ENCODE data around the gene BICD2. TPM values are rescaled to one million over a fixed set of nuclear protein-coding genes. Genes with fewer than 3 reads are reported as not detected.

Gene BICD2
- total and polyA plus RNA-seq, 2 of the 8 experiments (the other 6 are each of a cell fraction or from before 2014, with no cell fraction given): 6.6 to 22.8 TPM

DNA sequence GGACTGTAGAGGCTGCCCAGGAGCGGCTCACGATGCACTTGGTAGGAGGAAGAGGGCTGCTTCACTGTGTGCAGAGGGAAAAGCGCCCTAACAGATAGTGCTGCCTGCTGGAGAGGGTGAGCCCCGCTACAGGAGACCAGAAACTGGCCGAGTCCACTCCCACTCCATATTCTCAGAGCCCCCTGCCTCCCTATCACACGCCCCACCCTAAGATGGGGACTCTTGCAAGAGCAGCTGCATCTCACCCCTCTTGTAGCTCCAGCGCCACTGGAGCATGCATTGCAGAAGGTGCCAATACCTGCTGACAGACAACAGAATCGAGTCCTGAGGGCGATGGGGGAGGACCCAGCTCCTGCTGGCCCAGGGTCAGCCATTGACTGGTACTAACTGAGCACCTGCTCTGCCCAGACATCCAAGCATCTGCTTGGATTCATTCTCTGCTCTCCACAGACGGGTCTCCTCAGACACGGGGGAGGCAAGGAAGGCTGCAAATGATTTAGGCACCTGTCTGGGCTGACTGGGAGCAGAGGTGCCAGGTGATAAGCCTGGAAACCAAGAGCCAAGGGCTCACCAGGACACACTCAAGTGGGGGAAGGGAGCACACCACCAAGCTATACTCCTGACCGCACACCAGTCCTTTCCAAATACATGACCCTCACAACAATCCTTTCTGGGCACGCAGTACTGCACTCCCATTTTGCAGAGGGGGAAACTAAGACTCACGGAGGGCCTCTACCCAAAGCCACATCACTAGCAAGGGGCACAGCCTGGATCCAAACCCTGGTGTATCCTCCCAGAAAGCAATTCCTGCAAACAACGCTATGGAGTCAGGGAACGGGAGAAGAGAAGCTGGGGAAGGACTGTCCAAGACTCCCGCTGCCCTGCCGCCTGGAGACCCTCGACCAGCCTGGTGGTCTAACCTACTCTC, 1.6 kb downstream of the BICD2 start (continued):
- TF ChIP-seq, protein P1, sequence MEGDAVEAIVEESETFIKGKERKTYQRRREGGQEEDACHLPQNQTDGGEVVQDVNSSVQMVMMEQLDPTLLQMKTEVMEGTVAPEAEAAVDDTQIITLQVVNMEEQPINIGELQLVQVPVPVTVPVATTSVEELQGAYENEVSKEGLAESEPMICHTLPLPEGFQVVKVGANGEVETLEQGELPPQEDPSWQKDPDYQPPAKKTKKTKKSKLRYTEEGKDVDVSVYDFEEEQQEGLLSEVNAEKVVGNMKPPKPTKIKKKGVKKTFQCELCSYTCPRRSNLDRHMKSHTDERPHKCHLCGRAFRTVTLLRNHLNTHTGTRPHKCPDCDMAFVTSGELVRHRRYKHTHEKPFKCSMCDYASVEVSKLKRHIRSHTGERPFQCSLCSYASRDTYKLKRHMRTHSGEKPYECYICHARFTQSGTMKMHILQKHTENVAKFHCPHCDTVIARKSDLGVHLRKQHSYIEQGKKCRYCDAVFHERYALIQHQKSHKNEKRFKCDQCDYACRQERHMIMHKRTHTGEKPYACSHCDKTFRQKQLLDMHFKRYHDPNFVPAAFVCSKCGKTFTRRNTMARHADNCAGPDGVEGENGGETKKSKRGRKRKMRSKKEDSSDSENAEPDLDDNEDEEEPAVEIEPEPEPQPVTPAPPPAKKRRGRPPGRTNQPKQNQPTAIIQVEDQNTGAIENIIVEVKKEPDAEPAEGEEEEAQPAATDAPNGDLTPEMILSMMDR (IDR thresholded peaks at IDR 0.05; ENCODE audit: control extremely low read depth in 1 of 3, insufficient read depth in 1 of 3, low read depth in 1 of 3, low read length in 3 of 3): no peak
- no peak for TF ChIP-seq MAFK (IDR thresholded peaks at IDR 0.05; ENCODE audit: low read depth, low read length)
- no peak for TF ChIP-seq SP2 (IDR thresholded peaks at IDR 0.05; ENCODE audit: low read length)
- TF ChIP-seq JUN (IDR thresholded peaks at IDR 0.05; ENCODE audit: low read depth, low read length): no peak
- TF ChIP-seq, protein P2, sequence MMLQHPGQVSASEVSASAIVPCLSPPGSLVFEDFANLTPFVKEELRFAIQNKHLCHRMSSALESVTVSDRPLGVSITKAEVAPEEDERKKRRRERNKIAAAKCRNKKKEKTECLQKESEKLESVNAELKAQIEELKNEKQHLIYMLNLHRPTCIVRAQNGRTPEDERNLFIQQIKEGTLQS (IDR thresholded peaks at IDR 0.05; ENCODE audit: insufficient read depth, low read depth, low read length): no peak

All from H1 (cell line).